Activated T-cell treated with anti-CD3 and anti-CD28 coated beads, Interleukin-2, amount 50 U/mL, for 24 hours (primary cell): ENCODE data around the gene CCDC157.

Experiments
- DNase-seq: peaks from one replicate; pipeline ENCODE4 v3.0.0-alpha.2; 2020
- H3K27ac Mint-ChIP-seq: 2 replicates; pipeline ENCODE4 v1.8.0; 2020; ENCODE audit warnings: mild to moderate bottlenecking, mixed read lengths
- H3K27me3 Mint-ChIP-seq: 2 replicates; pipeline ENCODE4 v1.8.0; 2020; ENCODE audit warnings: mixed read lengths
- H3K36me3 Mint-ChIP-seq: 2 replicates; pipeline ENCODE4 v1.8.0; 2020; ENCODE audit warnings: low read depth, mixed read lengths
- H3K4me1 Mint-ChIP-seq: 2 replicates; pipeline ENCODE4 v1.8.0; 2020; ENCODE audit warnings: low read depth, mixed read lengths
- H3K4me3 Mint-ChIP-seq: 2 replicates; pipeline ENCODE4 v1.8.0; 2020; ENCODE audit warnings: mild to moderate bottlenecking, moderate library complexity, mixed read lengths
- H3K9me3 Mint-ChIP-seq: 2 replicates; pipeline ENCODE4 v1.8.0; 2020; ENCODE audit warnings: mixed read lengths

Gene CCDC157

DNA sequence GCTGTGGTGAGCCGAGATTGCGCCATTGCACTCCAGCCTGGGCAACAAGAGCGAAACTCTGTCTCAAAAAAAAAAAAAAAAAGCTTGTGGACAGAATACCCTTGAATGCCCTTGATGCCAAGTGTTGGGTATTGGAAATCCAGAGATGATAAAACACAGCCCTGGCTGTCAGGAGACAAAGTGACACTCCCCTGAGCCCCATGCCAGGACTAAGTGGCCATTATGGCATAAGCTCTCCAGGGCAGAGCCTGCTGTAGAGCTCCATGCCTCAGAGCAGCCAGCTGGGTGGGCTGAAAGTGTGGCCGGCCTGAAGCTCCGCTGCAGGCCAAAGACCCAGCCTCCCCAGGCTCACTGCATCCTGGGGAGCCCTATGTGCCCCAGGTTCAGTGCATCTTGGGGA lies 25.5 kb downstream of the CCDC157 start:
- Mint-ChIP-seq H3K4me3 (no peak overlapping the region), H3K9me3 (no peaks in the 10 kb centered on the region), H3K27me3 (peaks cover under 1% of the 10 kb centered on the region), H3K4me1 (peaks cover 17% of the 10 kb centered on the region), H3K36me3 (no peaks in the 10 kb centered on the region), H3K27ac (no peak overlapping the region)
- DNase-seq, result no peak

GRCh38 chr22:30383061-30383460 lies 26.3 kb downstream of the CCDC157 start:
- DNase-seq, result no peak
- Mint-ChIP-seq H3K27ac (no peak overlapping the region), H3K4me3 (no peak overlapping the region), H3K27me3 (peaks cover 4% of the 10 kb centered on the region), H3K9me3 (no peaks in the 10 kb centered on the region), H3K4me1 (peaks cover 20% of the 10 kb centered on the region), H3K36me3 (no peaks in the 10 kb centered on the region)

- Mint-ChIP-seq H3K36me3 (no peaks in the 10 kb centered on the region), H3K27me3 (peaks cover 4% of the 10 kb centered on the region), H3K4me1 (peaks cover 20% of the 10 kb centered on the region), H3K27ac (no peak overlapping the region), H3K9me3 (no peaks in the 10 kb centered on the region), H3K4me3 (peak overlapping the region; percentile 79)
- DNase-seq, result no peak
Measured at GRCh38 chr22:30385942-30386341, 29.1 kb downstream of the CCDC157 start.

- H3K27me3 Mint-ChIP-seq, result peaks cover 4% of the 10 kb centered on the region
- H3K4me3 Mint-ChIP-seq, result peak overlapping the region; percentile 79
- no peaks in the 10 kb centered on the region for H3K9me3 Mint-ChIP-seq
- H3K36me3 Mint-ChIP-seq, result no peaks in the 10 kb centered on the region
- H3K4me1 Mint-ChIP-seq, result peaks cover 20% of the 10 kb centered on the region
- DNase-seq, result no peak
- H3K27ac Mint-ChIP-seq, result peak overlapping the region; percentile 52
Measured at GRCh38 chr22:30386608-30386959, 29.8 kb downstream of the CCDC157 start.

DNA sequence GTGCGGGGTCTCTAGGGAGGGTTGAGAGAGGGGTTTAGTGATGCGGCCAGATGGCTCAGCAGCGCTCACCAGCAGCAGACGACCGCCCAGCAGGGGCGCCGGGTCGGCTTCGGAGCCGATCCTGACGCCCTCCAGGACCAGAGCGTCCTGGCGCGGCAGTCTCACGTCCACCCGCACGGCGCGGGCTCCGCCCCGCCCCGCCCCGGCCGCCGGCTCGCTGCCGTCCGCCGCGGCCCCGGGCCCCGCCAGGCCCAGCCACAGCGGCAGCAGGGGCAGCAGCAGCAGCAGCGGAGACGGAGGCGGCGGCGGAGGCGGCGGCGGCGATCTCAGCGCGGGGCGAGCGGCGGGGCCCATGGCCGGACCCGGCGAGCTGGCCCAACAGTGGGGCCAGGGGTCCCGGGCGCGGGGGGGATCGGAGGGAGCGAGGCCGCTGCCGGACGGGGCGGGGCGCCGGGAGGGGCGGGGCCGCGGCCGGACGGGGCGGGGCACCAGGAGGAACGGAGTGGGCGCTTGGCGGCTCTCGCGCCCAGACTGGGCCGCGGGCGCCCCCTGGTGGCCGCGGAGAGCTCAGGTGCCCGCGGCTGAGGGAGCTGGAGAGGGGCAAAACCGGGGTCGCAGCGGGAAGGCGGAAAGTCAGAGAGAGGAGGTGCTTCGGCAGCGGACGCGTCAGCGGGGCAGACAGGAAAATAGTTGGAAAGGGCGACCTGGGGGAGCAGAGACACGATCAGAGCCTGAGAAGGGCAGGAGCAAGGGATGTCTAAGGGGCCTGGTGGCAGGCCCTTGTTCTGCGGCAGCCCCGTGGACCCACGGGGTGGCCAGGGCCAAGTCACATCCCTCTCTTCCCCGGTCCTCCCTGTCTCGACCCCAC lies 30.4 kb downstream of the CCDC157 start, which contains the start of gene RNF215:
RNF215 (minus strand) TSS at position 452 of the 868 bp plus-strand sequence; CDS start at position 354, 98 bp downstream.
- H3K9me3 Mint-ChIP-seq, result no peaks in the 10 kb centered on the region
- no peaks in the 10 kb centered on the region for H3K36me3 Mint-ChIP-seq
- peak within 1 kb of the TSS; percentile 67 for H3K27ac Mint-ChIP-seq
- peaks cover 4% of the 10 kb centered on the region for H3K27me3 Mint-ChIP-seq
- H3K4me3 Mint-ChIP-seq, result peak within 1 kb of the TSS; percentile 79
- peak; percentile 90 for DNase-seq
- H3K4me1 Mint-ChIP-seq, result peaks cover 24% of the 10 kb centered on the region

DNA sequence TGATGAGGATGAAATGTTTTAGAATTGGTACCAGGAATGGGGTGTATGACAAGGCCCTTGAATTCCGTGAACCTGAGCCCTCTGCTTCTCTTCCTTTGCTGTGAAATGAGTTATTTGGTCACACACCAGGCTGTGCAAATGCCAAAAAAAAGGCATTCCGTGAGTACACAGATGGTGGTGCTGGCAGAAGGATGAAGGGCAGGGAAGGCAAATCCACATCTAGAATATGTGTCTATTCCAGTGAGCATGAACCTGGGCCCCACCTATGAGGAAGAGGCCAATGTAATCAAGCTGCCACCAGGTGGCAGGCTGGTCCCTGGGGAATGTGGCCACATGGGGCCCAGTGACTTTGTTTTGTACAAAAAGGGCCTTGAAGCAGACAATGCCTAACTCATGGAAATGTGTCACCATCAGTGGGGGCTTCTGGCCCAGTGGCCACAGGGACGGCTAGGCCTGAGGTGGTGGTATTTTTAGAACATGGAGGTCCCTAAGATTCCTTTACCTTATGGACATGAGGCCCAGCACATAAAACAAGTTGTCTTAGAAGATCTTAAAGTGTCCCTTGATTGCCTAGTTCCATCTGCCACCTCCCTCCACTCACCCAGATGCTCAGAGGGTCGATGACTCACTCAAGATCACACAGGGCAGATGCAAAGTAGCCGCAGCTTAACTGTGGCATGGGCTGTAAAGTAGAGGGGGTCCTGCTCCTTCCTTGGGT lies 34.3 kb downstream of the CCDC157 start:
- Mint-ChIP-seq H3K9me3 (no peaks in the 10 kb centered on the region), H3K36me3 (no peaks in the 10 kb centered on the region), H3K4me1 (peaks cover 37% of the 10 kb centered on the region), H3K27me3 (peaks cover 9% of the 10 kb centered on the region), H3K27ac (peak overlapping the region; percentile 91), H3K4me3 (no peak overlapping the region)
- peak; percentile 84 for DNase-seq

- H3K9me3 Mint-ChIP-seq, result no peaks in the 10 kb centered on the region
- peaks cover 4% of the 10 kb centered on the region for H3K27me3 Mint-ChIP-seq
- no peak overlapping the region for H3K27ac Mint-ChIP-seq
- peaks cover 39% of the 10 kb centered on the region for H3K4me1 Mint-ChIP-seq
- DNase-seq, result no peak
- H3K36me3 Mint-ChIP-seq, result peaks cover 2% of the 10 kb centered on the region
- H3K4me3 Mint-ChIP-seq, result no peak overlapping the region
Measured at GRCh38 chr22:30392661-30393321, 36.0 kb downstream of the CCDC157 start.

- no peak for DNase-seq
- Mint-ChIP-seq H3K4me3 (no peak overlapping the region), H3K4me1 (peaks cover 44% of the 10 kb centered on the region), H3K9me3 (no peaks in the 10 kb centered on the region), H3K27me3 (peaks cover 4% of the 10 kb centered on the region), H3K36me3 (peaks cover 2% of the 10 kb centered on the region), H3K27ac (peak overlapping the region; percentile 38)
Measured at GRCh38 chr22:30393322-30393680, 36.5 kb downstream of the CCDC157 start.

GRCh38 chr22:30393885-30394284 lies 37.1 kb downstream of the CCDC157 start:
- Mint-ChIP-seq H3K4me3 (no peak overlapping the region), H3K27ac (no peak overlapping the region), H3K36me3 (peaks cover 2% of the 10 kb centered on the region), H3K9me3 (no peaks in the 10 kb centered on the region), H3K4me1 (peaks cover 50% of the 10 kb centered on the region), H3K27me3 (peaks cover 4% of the 10 kb centered on the region)
- no peak for DNase-seq

GRCh38 chr22:30396871-30397655 lies 40.3 kb downstream of the CCDC157 start, which contains the start of gene SEC14L2:
SEC14L2 (plus strand) TSS chr22:30397018; CDS start chr22:30397117, 99 bp downstream.
- no peaks in the 10 kb centered on the region for H3K9me3 Mint-ChIP-seq
- H3K27ac Mint-ChIP-seq, result peak within 1 kb of the TSS; percentile 87
- peak; percentile 81 for DNase-seq
- H3K4me3 Mint-ChIP-seq, result peak within 1 kb of the TSS; percentile 90
- peaks cover 15% of the 10 kb centered on the region for H3K36me3 Mint-ChIP-seq
- H3K27me3 Mint-ChIP-seq, result peaks cover 4% of the 10 kb centered on the region
- peaks cover 49% of the 10 kb centered on the region for H3K4me1 Mint-ChIP-seq

DNA sequence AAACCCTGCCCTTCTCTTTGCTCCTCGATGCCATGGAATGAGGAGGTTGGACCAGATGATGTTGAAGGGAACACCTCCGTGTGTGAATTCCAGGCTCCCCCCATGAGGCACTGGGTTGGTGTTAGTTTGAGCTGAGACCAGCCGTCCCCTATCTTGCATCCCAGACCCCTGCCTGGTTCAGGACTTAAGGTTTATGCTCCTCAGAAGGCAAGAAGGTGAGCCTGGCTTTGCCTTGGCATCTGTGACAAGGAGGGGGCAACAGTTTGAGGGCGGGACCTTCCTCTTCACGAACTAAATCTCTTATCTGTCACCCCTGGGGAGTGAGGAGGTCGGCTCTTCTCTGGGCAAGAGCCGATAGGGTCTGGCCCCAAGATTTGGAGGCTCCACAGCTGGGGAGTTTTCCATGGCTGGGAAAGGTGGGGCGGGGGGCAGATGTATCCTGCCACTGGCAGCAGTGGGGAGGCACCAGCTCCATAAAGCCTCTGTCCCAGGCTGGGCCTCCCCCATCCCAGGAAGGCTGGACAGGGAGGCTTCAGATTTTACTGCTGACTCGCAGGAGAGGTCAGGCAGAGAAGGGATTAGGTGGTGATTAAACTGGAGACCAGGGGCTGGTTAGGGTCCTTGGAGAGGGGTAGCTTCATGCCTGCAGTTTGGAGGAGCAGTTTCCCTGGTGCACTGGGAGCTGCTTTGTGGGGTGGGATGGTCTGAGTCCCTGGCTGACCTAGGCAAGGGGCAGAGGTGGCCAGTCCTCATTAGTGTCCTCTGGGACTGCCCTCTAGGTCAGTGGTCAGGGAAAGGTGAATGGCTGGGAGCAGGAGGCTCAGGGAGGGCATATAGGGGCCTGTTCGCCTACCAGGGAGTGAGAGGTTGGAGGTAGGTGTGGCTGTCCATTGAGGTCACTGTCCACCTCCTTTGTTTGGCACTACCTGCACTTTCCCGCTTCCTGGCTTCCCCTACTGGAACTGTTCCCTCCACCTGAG lies 41.1 kb downstream of the CCDC157 start:
- Mint-ChIP-seq H3K4me1 (peaks cover 45% of the 10 kb centered on the region), H3K36me3 (peaks cover 17% of the 10 kb centered on the region), H3K27me3 (peaks cover 4% of the 10 kb centered on the region), H3K27ac (peak overlapping the region; percentile 75), H3K9me3 (no peaks in the 10 kb centered on the region), H3K4me3 (peak overlapping the region; percentile 90)
- no peak for DNase-seq

- peaks cover 21% of the 10 kb centered on the region for H3K36me3 Mint-ChIP-seq
- peaks cover under 1% of the 10 kb centered on the region for H3K27me3 Mint-ChIP-seq
- peak overlapping the region; percentile 90 for H3K4me3 Mint-ChIP-seq
- H3K9me3 Mint-ChIP-seq, result no peaks in the 10 kb centered on the region
- H3K4me1 Mint-ChIP-seq, result peaks cover 42% of the 10 kb centered on the region
- peak overlapping the region; percentile 75 for H3K27ac Mint-ChIP-seq
- DNase-seq, result no peak
Measured at GRCh38 chr22:30398685-30399680, 42.2 kb downstream of the CCDC157 start.
